ENCODE data around the gene CACNA1C. TPM values are rescaled to one million over a fixed set of nuclear protein-coding genes. Genes with fewer than 3 reads are reported as not detected.

CACNA1C gene
- total RNA-seq, 4 donors from 2014 or later, result 1.4 to 3.7 (median 2.2) TPM

DNA sequence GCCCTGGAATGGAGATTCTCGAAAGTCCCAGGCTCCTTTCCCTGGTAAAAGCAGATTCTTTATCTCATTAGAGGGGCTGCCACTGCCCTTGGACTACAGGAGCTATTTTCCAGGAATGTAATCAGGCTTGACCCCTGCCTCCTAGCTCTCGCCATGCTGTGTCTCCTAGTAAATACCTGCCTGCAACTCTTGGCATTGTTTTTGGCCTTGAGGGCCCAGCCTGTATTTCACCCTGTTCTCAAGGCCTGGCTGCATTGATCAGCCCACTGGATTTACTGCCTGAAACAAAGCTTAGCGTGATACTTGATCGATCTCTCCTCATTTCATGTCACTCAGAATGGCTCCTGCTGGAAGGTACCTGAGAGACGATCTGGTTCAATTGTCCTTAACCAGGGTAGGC, 273.7 kb downstream of the CACNA1C start:
- no peak overlapping the region for H3K27ac ChIP-seq

DNA sequence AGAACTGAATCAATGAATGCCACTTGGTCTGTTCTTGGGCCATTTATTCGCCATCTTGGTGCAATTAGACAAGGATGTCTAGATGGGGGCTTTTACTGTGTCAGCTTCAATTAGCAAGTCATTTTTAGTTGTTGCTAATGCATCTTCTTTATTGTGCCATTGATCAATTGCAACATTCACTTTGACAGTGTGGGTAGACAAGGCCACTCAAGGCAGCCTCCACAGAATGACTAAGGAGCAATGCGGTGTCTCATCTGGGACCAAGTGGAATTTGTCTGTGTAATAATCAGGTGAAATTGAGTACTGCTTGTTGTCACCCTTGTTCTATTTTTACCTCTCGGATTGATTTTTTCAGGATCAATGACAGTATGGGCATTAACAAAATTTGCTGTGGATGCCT, 275.9 kb downstream of the CACNA1C start:
- H3K4me3 ChIP-seq, result no peak overlapping the region
- TF ChIP-seq EP300 (IDR thresholded peaks at IDR 0.05), result no peak
- no peak for TF ChIP-seq POLR2A (IDR thresholded peaks at IDR 0.05)
- no peak for TF ChIP-seq POLR2AphosphoS5 (IDR thresholded peaks at IDR 0.05)
- TF ChIP-seq, protein P1, sequence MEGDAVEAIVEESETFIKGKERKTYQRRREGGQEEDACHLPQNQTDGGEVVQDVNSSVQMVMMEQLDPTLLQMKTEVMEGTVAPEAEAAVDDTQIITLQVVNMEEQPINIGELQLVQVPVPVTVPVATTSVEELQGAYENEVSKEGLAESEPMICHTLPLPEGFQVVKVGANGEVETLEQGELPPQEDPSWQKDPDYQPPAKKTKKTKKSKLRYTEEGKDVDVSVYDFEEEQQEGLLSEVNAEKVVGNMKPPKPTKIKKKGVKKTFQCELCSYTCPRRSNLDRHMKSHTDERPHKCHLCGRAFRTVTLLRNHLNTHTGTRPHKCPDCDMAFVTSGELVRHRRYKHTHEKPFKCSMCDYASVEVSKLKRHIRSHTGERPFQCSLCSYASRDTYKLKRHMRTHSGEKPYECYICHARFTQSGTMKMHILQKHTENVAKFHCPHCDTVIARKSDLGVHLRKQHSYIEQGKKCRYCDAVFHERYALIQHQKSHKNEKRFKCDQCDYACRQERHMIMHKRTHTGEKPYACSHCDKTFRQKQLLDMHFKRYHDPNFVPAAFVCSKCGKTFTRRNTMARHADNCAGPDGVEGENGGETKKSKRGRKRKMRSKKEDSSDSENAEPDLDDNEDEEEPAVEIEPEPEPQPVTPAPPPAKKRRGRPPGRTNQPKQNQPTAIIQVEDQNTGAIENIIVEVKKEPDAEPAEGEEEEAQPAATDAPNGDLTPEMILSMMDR (IDR thresholded peaks at IDR 0.05), result no peak

More for the DNA sequence above, 273.7 kb downstream of the CACNA1C start:
- no peaks in the 10 kb centered on the region for H3K36me3 ChIP-seq
- no peaks in the 10 kb centered on the region for H3K27me3 ChIP-seq
- H3K9me3 ChIP-seq, result no peaks in the 10 kb centered on the region
- DNase-seq (ENCODE audit: low spot score in 2 of 2), result peak in 1 of 2 donors; percentile 21
- WGBS, result 86% methylated on average over 5 of the region's 5 CpGs
- no peak overlapping the region for H3K4me3 ChIP-seq
- no peaks in the 10 kb centered on the region for H3K4me1 ChIP-seq
- TF ChIP-seq POLR2AphosphoS5 (IDR thresholded peaks at IDR 0.05) (no peak), EP300 (IDR thresholded peaks at IDR 0.05) (no peak), POLR2A (IDR thresholded peaks at IDR 0.05) (no peak)
- TF ChIP-seq, protein P1 (IDR thresholded peaks at IDR 0.05), result no peak

GRCh38 chr12:2329661-2330210, 276.9 kb downstream of the CACNA1C start:
- Histone ChIP-seq H3K27me3 (no peaks in the 10 kb centered on the region), H3K36me3 (no peaks in the 10 kb centered on the region), H3K4me3 (no peak overlapping the region), H3K27ac (no peak overlapping the region), H3K4me1 (no peaks in the 10 kb centered on the region), H3K9me3 (no peaks in the 10 kb centered on the region)
- WGBS, result 86% methylated on average over 7 of the region's 7 CpGs
- DNase-seq (ENCODE audit: low spot score in 2 of 2), result peak in 1 of 2 donors; percentile 37
- no peak for TF ChIP-seq POLR2A (IDR thresholded peaks at IDR 0.05)
- TF ChIP-seq, protein P1 (IDR thresholded peaks at IDR 0.05), result no peak
- TF ChIP-seq EP300 (IDR thresholded peaks at IDR 0.05), result no peak
- no peak for TF ChIP-seq POLR2AphosphoS5 (IDR thresholded peaks at IDR 0.05)

More for the DNA sequence above, 275.9 kb downstream of the CACNA1C start:
- DNase-seq (ENCODE audit: low spot score in 2 of 2), result peak in 1 of 2 donors; percentile 12
- Histone ChIP-seq H3K9me3 (no peaks in the 10 kb centered on the region), H3K4me1 (no peaks in the 10 kb centered on the region), H3K27me3 (no peaks in the 10 kb centered on the region), H3K36me3 (no peaks in the 10 kb centered on the region), H3K27ac (no peak overlapping the region)
- 83% methylated on average over 3 of the region's 3 CpGs for WGBS

- DNase-seq (ENCODE audit: low spot score in 2 of 2), result no peak
- TF ChIP-seq, protein P1 (IDR thresholded peaks at IDR 0.05), result no peak
- TF ChIP-seq POLR2AphosphoS5 (IDR thresholded peaks at IDR 0.05) (no peak), EP300 (IDR thresholded peaks at IDR 0.05) (no peak), POLR2A (IDR thresholded peaks at IDR 0.05) (no peak)
- Histone ChIP-seq H3K36me3 (no peaks in the 10 kb centered on the region), H3K4me1 (peaks cover 14% of the 10 kb centered on the region), H3K27me3 (no peaks in the 10 kb centered on the region), H3K27ac (no peak overlapping the region), H3K4me3 (no peak overlapping the region), H3K9me3 (no peaks in the 10 kb centered on the region)
- WGBS, result 77% methylated on average over 1 of the region's 1 CpG
Observed at GRCh38 chr12:2332236-2332635, 279.4 kb downstream of the CACNA1C start.

DNA sequence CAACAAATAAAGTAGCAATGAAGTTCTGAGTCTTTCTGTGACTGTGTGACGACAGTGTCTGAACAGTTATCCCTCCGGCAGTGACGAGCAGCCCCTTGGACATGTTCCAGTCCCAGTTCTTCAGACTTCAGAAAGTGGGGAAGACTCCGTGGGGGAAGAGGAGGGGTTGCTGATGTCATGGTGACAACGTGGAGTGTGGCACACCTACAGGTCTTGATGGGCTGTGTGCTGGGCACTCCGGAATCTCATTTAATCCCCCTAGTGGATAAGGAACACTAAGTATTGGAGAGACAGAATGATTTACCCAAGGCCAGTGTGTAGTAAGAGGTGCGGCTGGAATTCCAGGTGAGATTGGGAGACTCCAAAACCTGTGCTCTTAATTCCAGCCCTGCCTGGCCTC, 280.2 kb downstream of the CACNA1C start:
- H3K4me1 ChIP-seq, result peaks cover 14% of the 10 kb centered on the region
- no peak overlapping the region for H3K4me3 ChIP-seq
- no peaks in the 10 kb centered on the region for H3K36me3 ChIP-seq
- no peak for TF ChIP-seq POLR2AphosphoS5 (IDR thresholded peaks at IDR 0.05)
- TF ChIP-seq, protein P1 (IDR thresholded peaks at IDR 0.05), result no peak
- no peak for TF ChIP-seq EP300 (IDR thresholded peaks at IDR 0.05)
- no peak for TF ChIP-seq POLR2A (IDR thresholded peaks at IDR 0.05)
- WGBS, result 39% methylated on average over 7 of the region's 7 CpGs
- peak in 1 of 2 donors; percentile 54 for DNase-seq (ENCODE audit: low spot score in 2 of 2)
- no peaks in the 10 kb centered on the region for H3K9me3 ChIP-seq
- no peak overlapping the region for H3K27ac ChIP-seq
- H3K27me3 ChIP-seq, result no peaks in the 10 kb centered on the region

All from suprapubic skin (tissue), 4 donors.